HPDE6-E6E7 (cell line): Measurements from ENCODE around the gene GLI3.
A peak's percentile ranks its signal among the peaks of the same experiment; 100 is the strongest.

ENCODE experiments used
- DNase-seq: peaks from one replicate; pipeline ENCODE4 v3.0.0; 2011; ENCODE audit warnings: missing footprints; ENCODE audit errors: extremely low spot score

GLI3 gene

DNA sequence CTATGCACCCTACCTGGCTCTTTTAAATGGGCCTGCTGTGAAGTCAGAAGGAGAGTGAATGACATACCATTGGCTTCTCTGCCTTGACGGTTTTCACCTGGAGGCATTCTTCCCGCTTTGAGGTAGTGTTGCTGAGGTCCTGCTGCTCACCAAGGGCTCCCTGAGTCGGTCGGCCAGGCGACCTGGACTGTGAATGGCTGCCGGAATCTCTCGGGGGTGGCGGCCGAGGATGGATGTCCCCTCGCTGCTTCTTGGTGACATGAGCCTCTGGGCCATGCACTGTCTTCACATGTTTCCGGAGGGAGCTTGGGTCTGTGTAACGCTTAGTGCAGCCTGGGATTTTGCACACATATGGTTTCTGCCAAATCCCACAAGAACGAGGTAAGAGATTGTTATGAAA is 264.7 kb downstream of the GLI3 start:
- DNase-seq: no peak

DNA sequence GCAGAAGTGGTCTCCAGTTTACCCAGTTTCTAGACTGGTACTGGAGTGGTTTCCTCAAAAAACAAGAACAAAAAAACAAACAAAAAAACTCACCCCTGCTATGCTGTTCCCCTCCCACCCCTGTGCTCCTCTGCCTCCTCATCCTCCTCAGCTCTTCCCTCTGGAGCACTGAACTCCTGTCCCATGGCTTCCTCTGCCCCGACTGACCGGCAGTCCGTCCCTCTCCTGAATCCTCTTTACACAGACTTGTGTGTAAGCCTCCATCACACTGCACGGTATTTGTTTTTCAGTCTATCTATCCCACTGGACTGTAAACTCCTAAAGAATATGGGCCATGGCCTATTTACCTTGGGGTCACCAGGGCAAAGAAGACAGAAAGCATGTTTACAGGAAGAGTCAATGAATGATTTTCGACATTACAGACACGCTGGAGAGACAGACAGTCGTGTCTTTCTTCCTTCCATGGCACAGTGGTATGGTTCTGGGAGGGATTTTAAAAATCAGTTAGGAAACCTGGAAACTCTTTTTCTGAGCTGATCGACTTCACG is 265.3 kb downstream of the GLI3 start:
- DNase-seq: no peak

DNA sequence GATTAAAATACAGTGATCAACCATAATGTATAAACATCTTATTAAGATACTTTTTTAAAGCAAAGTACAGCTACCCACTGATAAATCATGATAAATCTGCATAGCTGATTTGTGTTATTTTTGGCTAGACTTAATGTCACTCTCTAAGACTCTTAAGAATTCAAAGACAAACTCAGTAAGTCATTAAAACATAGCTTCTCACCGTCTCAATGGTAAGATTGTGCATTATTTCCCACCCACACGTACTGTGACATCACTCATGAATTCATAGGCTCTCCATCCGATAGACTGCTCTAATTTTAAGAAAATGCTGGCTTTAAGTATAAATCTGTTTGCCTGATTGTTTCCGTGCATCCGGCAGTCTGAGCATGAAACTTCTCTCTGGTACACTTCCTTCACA is 266.1 kb downstream of the GLI3 start:
- no peak for DNase-seq

DNA sequence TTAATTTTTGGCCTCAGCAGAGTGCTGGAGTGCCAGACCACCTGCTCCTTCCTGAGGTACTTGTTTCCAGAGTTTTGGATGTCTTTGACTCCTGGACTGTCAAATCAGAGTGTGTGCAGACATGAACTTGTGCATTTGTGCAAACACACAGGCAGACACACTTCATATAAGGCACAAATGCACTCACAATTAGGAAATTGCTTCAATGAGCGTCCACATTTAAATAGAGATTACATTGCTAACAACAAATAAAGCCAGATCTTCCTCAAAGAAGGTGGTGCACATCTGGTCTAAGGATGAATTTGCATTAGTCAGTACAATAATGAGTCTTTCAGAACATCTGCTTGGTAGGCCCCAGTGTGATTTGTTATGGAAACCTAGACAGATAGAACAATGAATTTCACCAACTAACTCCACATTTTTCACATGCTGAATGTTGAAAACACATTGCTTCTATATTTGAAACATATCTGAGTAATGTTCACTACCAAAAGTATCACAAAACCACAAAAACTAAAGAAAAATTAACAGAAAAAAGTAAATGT is 267.4 kb downstream of the GLI3 start:
- no peak for DNase-seq

DNA sequence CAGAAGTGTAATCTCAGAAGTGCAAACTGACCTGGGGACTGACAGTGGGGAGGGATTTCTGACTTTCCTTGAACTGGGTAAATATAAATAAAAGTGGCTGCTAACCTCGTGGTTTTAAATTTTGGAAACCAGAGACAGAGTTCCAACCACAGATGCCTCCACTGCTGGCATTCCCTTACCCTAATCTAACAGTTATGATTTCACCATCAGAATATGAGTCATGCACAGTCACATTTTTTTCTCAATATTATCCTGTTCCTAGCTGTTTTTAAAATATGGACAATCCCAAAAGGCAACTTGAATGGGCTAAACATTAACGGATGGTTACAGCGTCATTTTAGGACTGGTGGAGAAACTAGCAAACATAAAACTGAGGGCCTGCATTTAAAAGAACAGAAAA is 269.9 kb downstream of the GLI3 start:
- DNase-seq: no peak

DNA sequence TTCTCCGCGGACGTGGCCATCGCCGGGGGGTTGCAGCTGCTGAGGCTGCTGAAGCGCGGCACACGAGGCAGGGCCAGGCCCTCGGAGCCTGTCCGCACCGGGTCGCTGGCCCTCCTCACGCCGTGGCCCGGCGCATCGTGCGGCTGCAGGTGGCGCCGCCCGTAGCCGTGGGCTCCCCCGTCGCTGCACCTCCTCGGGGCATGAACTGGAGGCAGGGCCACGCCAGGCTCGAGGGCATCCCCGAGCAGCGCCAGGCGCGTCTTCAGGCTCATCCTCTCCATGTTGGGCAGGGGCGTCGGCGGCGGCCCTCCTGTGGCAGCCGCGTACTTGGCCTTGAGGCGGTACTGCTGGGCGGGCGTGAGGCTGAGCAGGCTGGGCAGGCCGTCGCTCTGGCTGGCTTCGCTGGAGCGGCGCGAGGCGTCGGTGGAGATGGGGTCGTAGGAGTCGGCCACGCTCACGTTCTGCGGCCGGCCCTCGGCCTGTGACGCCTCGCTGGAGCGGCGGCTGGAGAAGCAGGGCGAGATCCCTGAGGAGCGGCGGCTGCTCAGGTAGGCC is 271.0 kb downstream of the GLI3 start:
- DNase-seq: no peak

DNA sequence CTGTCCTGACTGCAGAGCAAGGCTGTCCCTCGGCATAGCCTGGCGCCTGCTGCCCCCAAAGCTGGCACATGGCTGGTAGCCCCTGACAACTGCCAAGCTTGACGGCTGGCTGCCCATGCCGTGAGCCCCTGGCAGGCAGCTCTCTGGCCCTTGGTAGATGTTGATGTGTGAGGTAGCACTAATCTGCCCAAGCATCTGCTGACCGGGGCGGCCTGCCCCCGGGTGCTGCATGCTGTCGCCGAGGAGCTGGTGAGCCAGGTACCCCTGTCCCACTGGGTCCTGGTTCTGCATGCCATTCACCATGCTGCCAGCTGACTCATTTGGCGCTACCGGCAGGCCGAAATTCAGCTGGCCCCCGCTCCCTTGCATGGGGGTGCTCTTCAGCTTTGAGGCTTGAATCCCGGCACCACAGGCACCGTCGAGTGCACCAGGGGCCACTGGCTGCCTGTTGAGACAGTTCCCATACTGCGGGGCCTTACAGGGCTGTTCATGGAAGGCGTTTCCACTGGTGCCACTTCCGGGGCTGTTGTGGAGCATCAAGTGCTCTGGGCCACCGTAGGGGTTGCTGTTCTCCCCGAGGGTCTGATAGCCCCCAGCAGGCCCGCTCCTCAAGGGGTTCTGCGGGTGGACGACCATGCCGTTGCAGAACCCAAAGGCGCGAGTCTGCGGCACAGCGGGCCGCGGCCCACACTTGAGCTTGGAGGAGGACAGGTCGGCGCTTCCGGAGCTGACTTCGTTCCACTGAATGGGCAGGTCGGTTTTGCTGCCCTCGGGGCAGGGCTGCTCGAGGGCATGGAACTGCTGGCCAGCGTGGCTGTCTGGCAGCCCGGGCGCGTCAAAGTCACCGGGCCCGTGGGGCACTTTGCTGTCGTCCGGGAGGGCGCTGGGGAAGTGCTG is 271.9 kb downstream of the GLI3 start:
- DNase-seq: no peak

DNA sequence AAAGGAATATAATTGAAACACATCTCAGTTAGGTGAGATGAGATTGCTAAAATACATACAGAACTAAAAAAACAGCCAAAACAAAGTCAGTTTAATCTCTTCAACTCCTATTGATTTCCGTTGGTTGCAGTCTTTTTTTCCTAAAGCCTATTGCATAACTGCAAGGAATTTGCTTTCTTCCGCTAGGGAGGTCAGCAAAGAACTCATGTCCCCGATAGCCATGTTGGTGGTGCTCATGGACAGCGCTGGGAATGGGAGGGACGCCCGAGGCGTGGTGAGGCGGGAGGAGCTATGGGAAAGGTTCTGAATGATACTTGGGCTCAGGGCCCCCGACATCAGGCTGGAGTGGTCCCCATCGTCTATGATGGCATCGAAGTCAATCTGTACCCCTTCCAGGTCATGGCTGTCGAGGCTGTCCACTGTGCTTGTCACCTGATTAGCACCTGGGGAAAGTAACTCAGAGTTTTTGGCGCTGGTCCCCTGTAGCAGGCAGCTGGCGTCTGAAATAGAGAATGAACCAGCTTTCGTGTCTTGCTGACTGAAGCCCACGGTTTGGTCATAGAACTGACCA is 272.7 kb downstream of the GLI3 start:
- DNase-seq: no peak

DNA sequence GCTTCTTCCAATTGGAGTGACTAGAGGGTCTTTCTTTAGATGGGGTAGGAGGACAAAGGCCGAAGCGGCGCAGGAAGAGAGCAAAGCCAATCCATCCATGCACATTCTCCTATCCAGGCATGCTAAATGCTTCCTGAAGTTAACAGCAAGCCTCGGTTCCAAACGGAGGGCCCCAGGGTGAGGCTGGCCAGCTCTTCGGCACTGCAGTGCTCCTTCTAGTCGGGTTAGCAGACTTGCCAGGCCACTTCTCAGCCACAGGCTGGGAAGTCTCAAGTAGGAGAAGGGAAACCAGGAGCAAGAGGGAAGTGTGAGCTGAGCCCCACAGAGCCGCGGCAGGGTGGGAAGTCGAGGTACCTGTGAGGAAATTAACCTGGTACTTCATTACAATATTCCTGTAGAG is 280.3 kb downstream of the GLI3 start:
- DNase-seq: no peak

DNA sequence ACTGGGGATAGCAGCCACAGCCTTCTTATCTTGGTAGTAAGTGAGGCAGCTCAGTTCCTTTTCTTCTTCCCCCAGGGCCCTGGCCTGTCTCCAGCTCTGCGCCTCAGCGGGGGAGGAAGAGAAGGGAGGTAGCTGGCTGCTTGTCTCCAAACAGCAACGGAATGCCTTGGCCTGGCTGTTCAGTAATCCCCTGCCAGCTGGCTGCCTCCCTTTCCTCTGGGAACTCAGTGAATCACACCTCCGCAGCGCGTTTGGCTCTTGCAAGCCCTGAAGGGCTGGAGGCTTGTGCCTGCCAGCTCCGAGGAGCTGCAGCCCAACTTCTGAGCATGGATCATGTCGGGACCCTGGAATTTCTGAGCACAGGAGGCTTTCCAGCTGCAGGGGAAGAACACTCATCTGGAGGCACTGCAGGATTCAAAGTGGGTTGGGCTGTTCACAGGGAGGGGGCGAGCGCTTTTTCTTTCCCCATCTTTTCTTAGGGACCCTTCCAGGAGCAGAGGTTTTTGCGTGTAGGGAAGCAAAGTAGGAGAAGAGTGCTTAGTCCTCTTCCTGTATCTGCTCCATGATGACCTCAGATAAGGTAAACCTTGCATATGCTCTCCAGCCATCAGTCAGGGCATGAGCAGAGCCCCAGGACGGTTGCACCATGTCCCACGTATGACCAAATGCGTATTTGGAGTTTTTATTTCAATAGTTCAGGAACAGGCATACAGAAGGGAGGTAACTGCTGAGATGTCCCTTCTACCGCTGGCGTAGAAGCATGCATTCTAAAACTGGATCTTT is 280.9 kb downstream of the GLI3 start:
- peak; percentile 95 for DNase-seq

DNA sequence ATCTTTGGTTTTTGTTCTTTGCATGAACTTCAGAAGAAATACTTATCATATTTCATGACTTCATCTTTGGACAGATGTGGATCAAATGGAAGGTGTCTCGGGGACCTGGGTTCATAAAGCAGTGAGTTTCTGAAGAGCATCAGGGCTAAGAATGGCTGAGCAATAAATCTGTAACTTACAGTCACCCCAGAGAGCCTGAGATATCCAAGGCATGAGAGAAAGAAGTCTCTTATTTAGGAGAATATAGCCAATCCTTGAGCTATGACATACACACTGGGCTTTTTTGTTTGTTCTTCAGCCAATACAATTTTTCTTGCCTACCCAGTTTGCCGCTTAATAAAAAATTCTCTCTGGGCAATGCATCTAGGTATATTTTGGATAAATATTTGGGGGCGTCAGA is 281.6 kb downstream of the GLI3 start:
- DNase-seq: no peak

DNA sequence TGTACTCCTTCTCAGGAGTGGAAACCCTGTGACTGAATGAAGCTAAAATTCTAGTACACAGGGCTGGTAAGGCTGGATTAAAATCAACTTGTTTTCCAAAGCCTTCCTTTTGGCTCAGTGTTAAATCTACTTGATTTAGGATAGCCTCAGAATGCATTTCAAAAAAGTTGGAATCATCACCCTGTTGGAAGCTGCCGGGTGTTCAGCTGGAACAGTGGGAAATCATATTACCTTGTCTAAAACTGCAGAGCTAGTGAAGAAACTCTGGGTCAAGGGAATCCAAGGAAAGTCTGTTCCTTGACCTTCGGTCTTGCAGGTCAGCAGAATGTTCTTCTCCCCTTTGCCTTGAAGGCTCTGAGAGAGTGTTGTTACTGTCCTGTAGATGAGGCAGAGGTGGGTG is 282.0 kb downstream of the GLI3 start:
- DNase-seq: no peak

DNA sequence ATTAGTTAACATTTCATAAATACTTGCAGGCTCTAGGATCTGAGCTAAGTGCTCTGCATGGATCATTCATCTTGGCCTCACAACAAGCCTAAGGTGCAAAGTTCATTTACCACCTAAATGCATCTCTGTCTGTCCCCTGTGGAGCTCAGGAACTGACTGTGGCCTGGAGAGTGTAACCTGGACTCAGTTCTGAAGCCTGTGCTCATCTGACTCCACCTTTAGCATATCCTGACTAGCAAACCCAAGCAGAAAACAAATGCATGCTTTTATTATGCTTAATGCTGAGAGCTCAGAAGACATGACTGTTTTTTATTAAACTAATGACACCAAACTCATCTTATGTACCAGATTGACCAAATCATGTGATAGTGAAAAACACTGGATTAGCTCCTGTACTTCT is 288.5 kb downstream of the GLI3 start:
- no peak for DNase-seq

DNA sequence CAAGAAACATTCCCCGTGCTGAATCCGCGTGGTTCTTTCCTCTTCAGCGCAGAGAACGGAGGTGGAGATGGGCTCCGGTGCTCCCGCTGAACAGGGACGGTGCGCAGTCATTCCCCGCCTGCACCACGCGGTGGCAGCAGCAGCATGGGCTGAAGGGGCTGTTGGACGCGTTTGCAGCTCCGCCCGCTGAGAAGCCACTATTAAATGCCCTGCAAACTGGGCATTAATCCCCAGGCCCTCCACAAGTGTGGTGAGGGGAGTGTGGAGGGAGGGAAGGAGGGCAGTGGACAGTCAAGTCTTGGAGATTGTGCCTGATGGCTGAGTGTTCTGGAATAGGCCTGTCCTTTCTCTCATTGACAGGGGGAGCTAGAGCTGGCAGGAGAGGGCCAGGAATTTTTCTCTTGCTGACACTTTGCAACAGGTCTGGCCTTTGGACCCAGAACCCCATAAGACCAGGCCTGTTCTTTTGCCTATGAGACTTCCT is 293.9 kb downstream of the GLI3 start:
- peak; percentile 77 for DNase-seq

DNA sequence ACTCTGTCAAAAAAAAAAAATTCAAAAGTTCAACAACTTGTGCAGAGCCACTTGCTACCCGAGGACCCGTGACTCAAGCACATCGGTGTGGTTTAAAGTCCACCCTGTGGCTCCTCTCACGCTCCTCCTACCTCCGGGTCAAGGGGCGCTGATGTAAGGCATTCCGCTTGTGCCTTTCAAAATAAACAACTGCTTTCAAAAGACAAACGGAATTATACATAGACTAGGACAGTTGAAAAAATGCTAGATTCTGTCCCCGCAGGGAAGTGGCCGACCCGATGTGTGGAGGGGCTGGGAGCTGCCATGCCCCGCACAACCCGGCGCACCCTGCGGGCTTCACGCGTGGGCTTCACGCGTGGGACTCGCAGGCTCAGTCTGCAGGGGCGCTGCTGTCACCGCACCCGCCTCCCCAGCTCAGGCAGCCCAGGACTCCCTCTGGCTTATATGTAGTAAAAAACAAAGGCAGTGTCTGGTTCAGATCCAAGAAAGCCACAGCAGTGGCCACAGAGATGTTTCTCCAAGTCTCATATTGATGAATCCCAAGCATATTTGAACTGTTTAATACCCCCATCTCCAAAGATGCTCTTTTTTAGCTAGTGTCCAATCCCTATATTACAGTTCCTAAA is 294.4 kb downstream of the GLI3 start:
- no peak for DNase-seq

DNA sequence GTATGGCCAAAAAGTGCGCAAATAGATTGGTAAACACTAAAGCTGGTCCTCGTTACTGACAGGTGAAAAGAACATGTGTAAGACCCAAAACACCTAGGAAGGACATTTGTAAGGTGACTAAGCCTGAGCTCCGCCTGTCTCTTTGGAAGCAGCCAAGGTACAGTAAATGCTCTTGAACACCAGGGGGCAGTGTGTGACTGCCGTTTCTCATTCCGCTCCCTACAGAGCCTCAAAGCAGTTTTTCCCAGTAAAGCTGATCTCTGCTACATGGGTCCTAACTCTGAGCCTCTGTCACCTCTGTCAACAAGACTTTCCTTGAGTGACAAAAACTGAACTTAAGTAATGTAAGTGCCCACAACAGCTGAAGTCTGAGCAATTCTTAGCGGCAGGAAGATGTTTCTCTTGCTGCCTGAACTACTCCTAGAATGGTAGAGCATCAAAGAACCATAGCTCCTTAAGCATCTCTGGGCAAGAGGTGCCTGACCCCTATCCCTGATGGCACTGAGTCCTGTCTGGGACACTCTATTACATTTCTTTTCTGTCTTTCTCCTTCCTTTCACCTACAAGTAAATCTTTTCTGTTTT is 296.2 kb downstream of the GLI3 start:
- peak; percentile 68 for DNase-seq

DNA sequence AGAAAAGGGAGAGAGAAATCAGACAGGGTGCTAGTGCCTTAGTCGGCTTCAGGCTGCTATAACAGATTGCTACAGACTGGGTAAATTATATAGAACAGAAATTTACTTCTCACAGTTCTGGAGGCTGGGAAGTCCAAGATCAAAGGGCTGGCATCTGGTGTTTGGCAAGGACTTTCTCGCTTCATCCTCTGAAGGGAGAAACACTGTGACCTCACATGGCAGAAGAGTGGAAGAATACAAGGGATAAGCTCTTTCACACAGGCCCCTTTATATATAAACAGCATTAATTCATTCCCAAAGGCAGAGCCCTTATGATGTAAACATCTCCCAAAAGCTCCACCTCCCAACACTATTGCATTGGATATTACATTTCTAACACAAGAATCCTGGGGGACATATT is 298.6 kb downstream of the GLI3 start:
- DNase-seq: no peak

DNA sequence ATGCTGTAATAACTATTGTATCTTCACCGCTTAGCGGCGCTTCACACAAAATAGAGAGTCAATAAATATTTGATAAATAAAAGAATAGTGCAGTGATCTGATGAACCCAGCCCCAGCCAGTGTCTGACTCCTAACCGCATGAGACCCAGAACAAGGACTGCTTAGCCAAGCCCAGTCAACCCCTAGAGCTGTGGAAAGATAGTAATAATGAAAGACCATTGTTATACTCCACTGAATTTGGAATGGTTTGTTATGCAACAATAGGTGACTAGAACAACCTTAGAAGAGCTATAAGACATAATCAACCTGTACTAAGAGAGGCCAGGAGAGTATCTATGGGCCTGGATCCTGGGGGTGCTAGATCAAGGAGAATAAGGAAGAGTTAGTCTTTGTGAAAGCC is 303.6 kb downstream of the GLI3 start:
- no peak for DNase-seq

DNA sequence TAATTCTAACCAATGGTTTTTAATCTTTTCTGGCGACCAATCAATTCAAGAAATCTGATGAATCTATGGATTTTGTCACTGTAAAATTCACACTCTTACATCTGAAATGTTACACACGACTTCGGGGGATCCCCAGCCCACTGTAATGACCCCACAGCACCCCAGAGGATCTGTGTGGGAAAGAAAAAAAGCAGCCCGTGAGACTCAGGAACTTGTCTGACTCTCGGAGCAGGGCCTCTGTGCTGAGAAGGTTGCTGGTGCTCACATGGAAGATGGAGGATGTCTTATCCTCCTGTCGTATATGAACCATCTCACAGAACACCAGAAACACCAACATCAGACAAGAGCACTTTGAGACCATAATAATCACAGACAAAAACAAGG is 305.8 kb downstream of the GLI3 start:
- DNase-seq: no peak

DNA sequence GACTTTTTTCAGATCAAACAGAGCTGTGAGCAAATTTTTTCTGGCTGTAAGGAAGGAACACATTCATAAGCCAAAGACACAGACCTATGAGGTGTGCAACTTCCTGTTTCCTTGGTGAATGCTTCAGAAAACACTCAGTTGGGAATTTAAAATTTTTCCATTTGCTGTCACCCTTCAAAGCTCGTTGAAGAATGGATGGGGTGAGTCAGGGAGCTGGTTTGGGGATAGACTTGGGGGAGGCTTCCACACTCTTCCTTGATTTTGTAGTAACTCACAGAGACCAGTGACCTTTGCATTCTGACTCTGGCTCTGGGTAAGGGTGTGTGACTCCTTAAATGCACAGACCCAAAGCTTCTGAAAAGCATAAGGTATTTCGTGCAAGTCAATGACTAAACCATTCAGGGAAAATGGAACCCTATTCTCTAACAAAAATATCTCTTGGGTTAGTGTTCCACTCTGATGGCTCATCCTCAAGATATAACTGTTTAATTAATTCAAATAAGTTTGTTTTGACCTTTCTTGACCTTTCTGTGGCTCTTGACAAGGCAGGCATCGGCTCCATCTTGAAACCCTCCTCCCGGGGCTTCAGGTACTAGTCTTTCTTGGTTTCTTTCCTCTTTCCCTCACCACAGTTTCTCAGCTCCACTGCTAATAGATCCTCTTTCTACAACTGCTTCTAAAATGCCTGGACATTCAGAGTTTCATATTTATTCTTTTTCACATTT is 306.3 kb downstream of the GLI3 start:
- no peak for DNase-seq
